HG03108 (cell line): ENCODE measurements around the gene NSG2.

ENCODE experiments used
- ATAC-seq: cut with Tn5 transposase; IDR thresholded peaks from one replicate; pipeline ENCODE4 v1.9.1; 2021; ENCODE audit warnings: moderate library complexity; ENCODE audit not compliant: unreplicated experiment

The NSG2 gene

GRCh38 chr5:174059247-174059646 lies 13.7 kb downstream of the NSG2 start:
- ATAC-seq, result no peak

- ATAC-seq, result no peak
Observed at GRCh38 chr5:174063082-174063756, 17.7 kb downstream of the NSG2 start.

GRCh38 chr5:174064171-174064570 lies 18.7 kb downstream of the NSG2 start:
- no peak for ATAC-seq

- no peak for ATAC-seq
Observed at GRCh38 chr5:174065528-174066197, 20.2 kb downstream of the NSG2 start.

- ATAC-seq, result no peak
Observed at GRCh38 chr5:174067499-174067898, 22.0 kb downstream of the NSG2 start.

GRCh38 chr5:174071484-174071883 lies 26.0 kb downstream of the NSG2 start:
- no peak for ATAC-seq

- ATAC-seq, result no peak
Observed at GRCh38 chr5:174073122-174073660, 27.7 kb downstream of the NSG2 start.

GRCh38 chr5:174074369-174074768 lies 28.9 kb downstream of the NSG2 start:
- ATAC-seq, result no peak

- no peak for ATAC-seq
Observed at GRCh38 chr5:174078416-174078815, 32.9 kb downstream of the NSG2 start.

- no peak for ATAC-seq
Observed at GRCh38 chr5:174082286-174082685, 36.8 kb downstream of the NSG2 start.

- no peak for ATAC-seq
Observed at GRCh38 chr5:174083056-174083827, 37.7 kb downstream of the NSG2 start.

- ATAC-seq, result no peak
Observed at GRCh38 chr5:174084691-174085154, 39.2 kb downstream of the NSG2 start.

- no peak for ATAC-seq
Observed at GRCh38 chr5:174086751-174087150, 41.2 kb downstream of the NSG2 start.

- ATAC-seq, result no peak
Observed at GRCh38 chr5:174087783-174088182, 42.3 kb downstream of the NSG2 start.

- ATAC-seq, result no peak
Observed at GRCh38 chr5:174090129-174090528, 44.6 kb downstream of the NSG2 start.

- no peak for ATAC-seq
Observed at GRCh38 chr5:174093123-174093522, 47.6 kb downstream of the NSG2 start.

- ATAC-seq, result no peak
Observed at GRCh38 chr5:174094857-174095606, 49.5 kb downstream of the NSG2 start.

- no peak for ATAC-seq
Observed at GRCh38 chr5:174096619-174097018, 51.1 kb downstream of the NSG2 start.

- ATAC-seq, result no peak
Observed at GRCh38 chr5:174097486-174098185, 52.1 kb downstream of the NSG2 start.

- no peak for ATAC-seq
Observed at GRCh38 chr5:174098694-174099093, 53.2 kb downstream of the NSG2 start.
